ENCODE data around the gene TXNL1. TPM values are rescaled to one million over a fixed set of nuclear protein-coding genes. Genes with fewer than 3 reads are reported as not detected.

TXNL1 gene
- total and polyA plus RNA-seq, 12 donors: 44.6 to 264 (median 72.8) TPM

DNA sequence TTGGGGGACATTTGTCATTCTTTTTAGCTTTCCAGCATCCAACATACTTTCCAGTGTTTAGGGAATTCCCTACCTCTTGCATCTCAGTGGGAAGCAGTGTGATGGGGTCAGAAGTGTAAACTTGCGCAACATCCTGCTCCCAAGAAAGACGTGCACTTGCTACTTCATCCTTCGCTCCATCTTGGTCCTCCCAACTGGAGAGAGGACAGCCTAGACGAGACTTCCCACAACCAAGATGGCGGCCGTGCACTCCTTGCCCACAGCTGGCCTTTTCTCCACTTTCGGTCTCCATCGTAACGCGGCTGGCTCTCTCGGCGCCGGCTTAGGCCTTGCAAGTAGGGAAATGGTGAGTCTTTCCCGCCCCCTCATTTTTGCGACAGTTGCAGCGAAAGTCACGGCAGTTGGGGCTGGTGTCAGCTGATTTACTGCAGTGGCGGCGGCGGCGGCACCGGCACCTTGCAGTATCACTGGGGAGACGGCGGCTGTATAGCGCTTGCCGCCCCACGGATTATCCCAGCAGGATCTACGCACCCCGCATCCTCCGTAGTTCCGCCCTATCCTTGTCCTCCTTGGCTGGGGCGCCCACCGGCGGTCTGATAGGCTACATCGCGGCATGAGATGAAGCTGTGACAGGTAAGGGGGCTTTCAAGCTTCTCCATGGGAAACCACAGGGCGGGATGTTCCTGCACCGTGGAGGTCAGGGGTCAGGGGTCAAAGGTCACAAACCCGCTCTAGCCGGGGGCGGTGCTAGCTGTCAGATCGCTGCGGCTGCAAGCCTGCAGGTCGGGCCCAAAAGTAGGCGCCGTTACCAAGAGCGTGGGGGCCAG lies 12.8 kb upstream of the TXNL1 start, which contains the start of gene WDR7:
TSS of gene WDR7 (plus strand) at position 416 of the 827 bp plus-strand sequence. CDS start 21,157 bp downstream, outside the sequence.
- intact Hi-C loops (cut with DNase I): no loop called here

DNA sequence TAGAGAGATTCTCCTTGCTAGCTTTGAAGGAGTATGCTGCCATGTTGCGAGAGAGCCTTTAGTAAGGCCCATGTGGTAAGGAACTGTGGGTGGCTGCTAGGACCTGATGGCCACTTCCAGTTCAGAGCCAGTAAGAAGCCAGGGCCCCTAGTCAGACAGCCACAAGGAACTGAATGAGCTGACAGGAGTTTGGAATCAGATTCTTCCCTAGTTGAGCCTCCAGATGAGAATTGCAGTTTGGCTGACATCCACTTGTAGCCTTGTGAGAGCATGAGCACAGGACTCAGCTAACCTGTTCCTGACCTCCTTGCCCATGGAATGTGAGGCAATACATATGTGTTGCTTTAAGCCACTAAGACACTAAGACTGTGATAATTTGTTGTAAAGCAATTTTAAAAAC lies 11.6 kb upstream of the TXNL1 start:
- DNase-seq: no peak
- TF ChIP-seq, protein P1, sequence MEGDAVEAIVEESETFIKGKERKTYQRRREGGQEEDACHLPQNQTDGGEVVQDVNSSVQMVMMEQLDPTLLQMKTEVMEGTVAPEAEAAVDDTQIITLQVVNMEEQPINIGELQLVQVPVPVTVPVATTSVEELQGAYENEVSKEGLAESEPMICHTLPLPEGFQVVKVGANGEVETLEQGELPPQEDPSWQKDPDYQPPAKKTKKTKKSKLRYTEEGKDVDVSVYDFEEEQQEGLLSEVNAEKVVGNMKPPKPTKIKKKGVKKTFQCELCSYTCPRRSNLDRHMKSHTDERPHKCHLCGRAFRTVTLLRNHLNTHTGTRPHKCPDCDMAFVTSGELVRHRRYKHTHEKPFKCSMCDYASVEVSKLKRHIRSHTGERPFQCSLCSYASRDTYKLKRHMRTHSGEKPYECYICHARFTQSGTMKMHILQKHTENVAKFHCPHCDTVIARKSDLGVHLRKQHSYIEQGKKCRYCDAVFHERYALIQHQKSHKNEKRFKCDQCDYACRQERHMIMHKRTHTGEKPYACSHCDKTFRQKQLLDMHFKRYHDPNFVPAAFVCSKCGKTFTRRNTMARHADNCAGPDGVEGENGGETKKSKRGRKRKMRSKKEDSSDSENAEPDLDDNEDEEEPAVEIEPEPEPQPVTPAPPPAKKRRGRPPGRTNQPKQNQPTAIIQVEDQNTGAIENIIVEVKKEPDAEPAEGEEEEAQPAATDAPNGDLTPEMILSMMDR (IDR thresholded peaks at IDR 0.05): no peak
- no peak for TF ChIP-seq POLR2A (IDR thresholded peaks at IDR 0.05)
- Histone ChIP-seq H3K4me3 (no peak overlapping the region), H3K27ac (no peak overlapping the region), H3K27me3 (no peaks in the 10 kb centered on the region), H3K36me3 (replicated peaks in 1 of 2) (no peaks in the 10 kb centered on the region), H3K4me1 (replicated peaks in 1 of 2) (peaks cover 7 to 23% of the 10 kb centered on the region in 2 donors), H3K9me3 (replicated peaks in 1 of 3) (no peaks in the 10 kb centered on the region)
- intact Hi-C loops (cut with DNase I): no loop called here
- 94 to 100% (median 99%) methylated on average over 1 of the region's 1 CpG for WGBS, 4 donors

More for the DNA sequence above, 12.8 kb upstream of the TXNL1 start, which contains the start of gene WDR7:
- WGBS, 4 donors: 0 to 1% (median 1%) methylated on average over 18 to 47 of the region's 47 CpGs
- peaks cover 7 to 23% of the 10 kb centered on the region in 2 donors for H3K4me1 ChIP-seq (replicated peaks in 1 of 2)
- no peaks in the 10 kb centered on the region for H3K36me3 ChIP-seq (replicated peaks in 1 of 2)
- H3K27me3 ChIP-seq: no peaks in the 10 kb centered on the region
- peak; percentile 94 to 99 (median 98) for DNase-seq
- peak; percentile 24 to 63 for TF ChIP-seq POLR2A (IDR thresholded peaks at IDR 0.05)
- TF ChIP-seq, protein P1 (IDR thresholded peaks at IDR 0.05): no peak
- H3K9me3 ChIP-seq (replicated peaks in 1 of 3): no peaks in the 10 kb centered on the region
- peak within 1 kb of the TSS; percentile 67 to 94 (median 81) for H3K27ac ChIP-seq
- peak within 1 kb of the TSS; percentile 59 to 100 (median 93) for H3K4me3 ChIP-seq

DNA sequence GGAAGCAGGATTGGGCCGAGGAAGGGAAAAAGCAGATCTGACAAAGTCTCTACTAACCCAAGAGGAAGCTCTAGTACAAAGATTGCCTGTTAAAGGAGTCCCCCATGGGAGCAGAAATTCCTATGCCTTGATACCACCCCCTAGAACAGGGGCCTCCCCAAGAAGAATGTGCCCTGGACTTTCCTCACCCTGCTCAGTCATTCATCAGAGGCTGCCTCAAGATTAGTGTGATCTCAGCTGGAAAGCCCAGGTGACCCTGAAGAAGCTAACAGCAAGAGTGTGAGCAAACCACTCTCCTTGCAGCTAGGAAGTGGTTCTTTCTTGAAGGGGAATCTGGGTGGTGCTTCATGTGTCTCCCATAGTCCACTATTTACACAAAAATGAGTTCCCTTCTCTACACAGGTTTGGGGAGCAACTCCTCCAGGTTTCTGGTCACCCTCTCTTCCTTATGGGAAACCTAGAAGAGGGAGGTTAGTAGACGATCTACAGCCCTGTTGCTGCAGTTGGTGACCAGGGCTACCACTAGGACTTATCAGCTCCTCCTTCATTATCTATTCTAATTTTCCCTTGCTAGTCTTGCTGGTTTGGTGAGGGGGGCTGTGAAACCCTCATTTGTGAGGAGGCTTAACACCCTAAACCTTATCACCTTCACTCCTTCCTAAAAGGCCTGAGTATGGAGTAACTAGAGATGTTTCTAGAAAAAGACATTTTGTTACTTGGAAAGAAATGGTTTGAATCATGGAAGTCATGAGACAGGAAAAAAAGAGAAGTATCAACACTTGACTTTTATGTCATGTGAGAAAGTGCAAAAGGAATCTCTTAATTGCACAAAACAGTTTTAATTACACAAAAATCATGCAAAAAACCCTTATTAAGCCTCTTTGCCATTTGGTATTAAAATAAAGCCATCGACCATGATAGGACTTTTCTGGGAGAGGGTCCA lies 9.8 kb upstream of the TXNL1 start:
- Histone ChIP-seq H3K36me3 (replicated peaks in 1 of 2) (no peaks in the 10 kb centered on the region), H3K9me3 (replicated peaks in 1 of 3) (no peaks in the 10 kb centered on the region), H3K4me3 (no peak overlapping the region), H3K4me1 (replicated peaks in 1 of 2) (peaks cover 7 to 20% of the 10 kb centered on the region in 2 donors), H3K27ac (no peak overlapping the region), H3K27me3 (no peaks in the 10 kb centered on the region)
- intact Hi-C loops (cut with DNase I): no loop called here
- no peak for DNase-seq
- 80 to 83% (median 82%) methylated on average over 3 of the region's 3 CpGs for WGBS, 4 donors
- TF ChIP-seq POLR2A (IDR thresholded peaks at IDR 0.05): no peak
- TF ChIP-seq, protein P1 (IDR thresholded peaks at IDR 0.05): no peak

GRCh38 chr18:56647071-56647470 lies 8.7 kb upstream of the TXNL1 start:
- Histone ChIP-seq H3K4me3 (no peak overlapping the region), H3K27me3 (no peaks in the 10 kb centered on the region), H3K9me3 (replicated peaks in 1 of 3) (no peaks in the 10 kb centered on the region), H3K36me3 (replicated peaks in 1 of 2) (no peaks in the 10 kb centered on the region), H3K4me1 (replicated peaks in 1 of 2) (peaks cover 3 to 9% of the 10 kb centered on the region in 2 donors), H3K27ac (no peak overlapping the region)
- no peak for DNase-seq
- intact Hi-C loops (cut with DNase I): no loop called here
- TF ChIP-seq, protein P1 (IDR thresholded peaks at IDR 0.05): no peak
- no peak for TF ChIP-seq POLR2A (IDR thresholded peaks at IDR 0.05)
